NCI-H2171 (cell line): ENCODE data around the gene MAPRE3.
A peak's percentile ranks its signal among the peaks of the same experiment; 100 is the strongest.
"Not testable (repeated sequence)": the region's sequence is repeated elsewhere in the genome, so short reads cannot be mapped to it uniquely, and the experiment has no call there.

ENCODE experiments used
- DNase-seq: peaks from one replicate; lab custom pipeline; 2025; lab: John Stamatoyannopoulos, UW

MAPRE3 gene

DNA sequence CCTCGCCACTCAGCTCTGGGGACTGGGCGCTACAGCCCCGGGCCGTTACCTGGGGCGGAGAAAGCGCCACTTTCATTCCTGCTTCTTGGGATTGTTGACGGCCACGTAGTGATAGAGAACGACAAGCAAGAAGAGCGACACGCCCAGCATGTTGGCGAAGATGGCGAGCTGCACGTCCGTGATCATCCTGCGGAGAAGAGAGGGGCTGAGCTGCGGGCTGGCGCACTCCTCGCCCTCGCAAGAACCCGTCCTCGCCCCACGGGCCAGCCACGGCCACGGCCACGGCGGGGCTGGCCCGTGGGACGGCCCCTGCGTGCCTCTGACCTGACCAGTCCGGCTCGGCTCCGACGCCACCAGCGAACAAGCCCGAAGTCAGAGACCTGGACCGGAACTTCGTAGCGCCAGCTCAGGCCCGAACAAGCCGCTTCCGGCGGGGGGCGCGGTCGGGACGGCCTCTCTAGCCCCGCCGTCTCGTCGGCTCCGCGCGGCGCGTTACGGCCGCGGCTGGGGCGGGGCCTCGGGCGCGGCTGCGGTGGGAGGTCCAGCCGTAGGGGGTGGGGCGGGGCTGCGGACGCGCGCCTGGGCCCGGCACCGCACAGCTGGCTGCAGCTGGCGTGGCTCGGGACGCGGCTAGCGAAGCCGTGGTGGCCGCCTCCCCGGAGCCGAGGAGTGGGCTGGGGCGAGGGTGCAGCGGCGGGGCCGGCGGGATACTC lies 101.0 kb downstream of the MAPRE3 start, which contains the start of gene OST4:
TSS of gene OST4 (minus strand) at position 378 of the 713 bp plus-strand sequence.
- DNase-seq = peak; percentile 94

DNA sequence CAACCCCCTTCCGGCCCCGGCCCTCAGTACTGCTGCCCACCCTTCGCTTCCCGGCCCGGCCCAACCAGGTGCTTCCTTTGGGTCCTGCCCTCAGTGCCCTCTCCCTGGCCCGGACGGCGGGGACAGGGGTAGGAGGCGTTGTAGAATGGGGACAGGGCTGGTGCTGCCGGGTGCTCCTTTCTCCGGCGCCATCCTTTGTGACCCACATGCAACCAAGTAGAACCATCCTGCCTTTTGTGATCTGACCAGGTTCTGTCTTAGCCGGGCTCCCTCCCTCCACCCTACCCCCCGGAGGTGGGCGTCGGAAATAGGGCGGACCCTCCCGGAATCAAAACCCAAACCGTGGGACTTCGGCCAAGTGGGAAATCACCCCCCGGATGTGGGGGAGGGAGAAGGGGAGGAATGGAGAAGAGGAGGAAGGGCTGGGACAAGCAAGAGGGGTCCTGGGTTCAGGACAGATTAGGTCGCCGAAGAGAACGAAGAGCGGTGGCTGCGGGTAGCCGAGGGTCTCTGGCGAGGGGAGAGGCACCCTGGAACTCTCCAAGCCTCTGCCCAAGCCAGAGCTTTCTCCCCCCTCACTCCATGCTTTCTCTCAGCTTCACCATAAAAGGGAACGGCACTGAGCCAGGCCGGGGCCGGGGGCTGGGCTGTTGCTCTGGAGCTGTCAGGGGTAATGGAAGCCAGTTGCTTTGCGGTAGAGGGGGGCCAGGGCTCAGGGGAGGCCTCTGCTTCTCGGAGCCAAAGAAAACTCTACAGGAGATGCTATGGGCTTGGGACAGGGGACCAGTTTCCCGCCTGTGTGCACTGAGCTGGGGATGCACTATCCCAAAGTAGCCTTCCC lies 101.8 kb downstream of the MAPRE3 start:
- no peak for DNase-seq

GRCh38 chr2:27072920-27073319 lies 102.5 kb downstream of the MAPRE3 start:
- no peak for DNase-seq

- DNase-seq = no peak
Measured at GRCh38 chr2:27073782-27074181, 103.3 kb downstream of the MAPRE3 start.

DNA sequence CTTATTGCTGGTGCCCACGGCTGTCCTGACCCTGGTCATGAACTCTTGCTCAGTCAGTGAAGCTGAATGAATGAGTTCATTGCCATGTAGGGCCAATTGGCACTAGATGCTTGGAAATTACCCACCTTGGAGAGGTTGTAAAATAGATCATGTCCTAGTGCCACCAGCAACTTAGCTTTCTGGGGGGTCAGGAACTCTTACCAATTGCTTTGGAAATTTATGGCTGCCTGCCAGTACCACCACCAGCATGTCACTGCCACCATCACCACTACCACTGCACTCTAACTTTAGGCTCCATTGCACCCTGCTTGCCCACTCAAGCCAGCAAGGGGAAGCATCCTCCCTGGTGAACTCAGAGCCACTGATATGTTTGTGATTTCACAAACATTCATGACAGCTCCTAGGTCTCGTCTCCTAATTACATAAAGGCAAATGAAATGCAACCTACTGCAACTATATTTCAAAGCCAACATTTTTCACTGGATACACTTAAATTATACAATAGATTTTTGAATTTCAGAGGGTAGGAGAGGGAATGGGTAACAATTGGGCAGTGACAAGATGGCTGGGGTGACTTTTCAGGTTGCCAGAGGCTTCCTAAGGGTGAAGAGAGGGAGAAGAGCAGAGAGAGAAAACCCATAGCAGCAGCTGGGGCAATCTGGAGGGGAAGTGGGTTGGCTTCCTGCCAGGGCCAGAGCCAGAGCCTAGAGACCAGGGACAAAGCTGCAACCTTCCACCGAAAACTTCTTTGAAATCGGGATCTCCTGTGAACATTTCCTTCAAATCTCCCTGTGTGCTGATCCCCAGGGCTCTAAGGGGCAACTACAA lies 104.5 kb downstream of the MAPRE3 start:
- no peak for DNase-seq

DNA sequence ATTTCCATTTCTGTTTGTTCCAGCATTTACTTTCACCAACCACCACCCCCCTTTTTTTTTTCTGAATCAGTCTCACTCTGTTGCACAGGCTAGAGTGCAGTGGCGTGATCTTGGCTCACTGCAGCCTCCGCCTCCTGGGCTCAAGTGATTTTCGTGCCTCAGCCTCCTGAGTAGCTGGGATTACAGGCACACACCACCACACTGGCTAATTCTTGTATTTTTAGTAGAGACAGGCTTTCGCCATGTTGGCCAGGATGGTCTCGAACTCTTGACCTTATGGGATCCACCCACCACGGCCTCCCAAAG lies 105.1 kb downstream of the MAPRE3 start:
- not testable (repeated sequence) for DNase-seq

DNA sequence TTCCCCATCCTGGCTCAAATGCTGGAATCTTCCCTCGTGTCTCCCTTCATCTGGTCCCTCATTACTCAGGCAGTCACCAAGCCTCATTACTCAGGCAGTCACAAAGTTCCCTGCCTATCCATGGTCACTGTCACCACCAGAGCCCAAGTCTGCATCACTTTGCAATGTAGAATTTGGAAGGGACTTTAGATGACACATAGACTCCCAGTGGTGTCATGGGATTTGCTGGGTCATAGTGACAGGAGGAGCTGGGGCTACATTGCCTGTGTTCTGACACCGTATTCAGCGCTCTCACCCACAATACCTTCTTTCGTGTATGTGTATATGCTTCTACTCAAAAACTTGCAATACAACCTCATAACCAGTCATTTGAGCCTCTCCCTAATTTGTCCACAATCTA lies 105.9 kb downstream of the MAPRE3 start:
- no peak for DNase-seq
